Spinal cord (tissue), 10 donors: ENCODE data around the gene TBRG1. TPM values are rescaled to one million over a fixed set of nuclear protein-coding genes. Genes with fewer than 3 reads are reported as not detected.

Experiments
- DNase-seq, 6 donors: peaks; one replicate each; pipeline versions ENCODE4 v3.0.0 to v3.0.0-alpha.2; 2013 to 2015; ENCODE audit warnings: low spot score in 6 of 6, low read depth in 4 of 6
- H3K27ac ChIP-seq: one replicate; pipeline ENCODE4 v1.5.1; 2013; ENCODE audit warnings: low read depth, low read length, control low read depth
- H3K27me3 ChIP-seq: one replicate; pipeline ENCODE4 v1.6.1; 2013; ENCODE audit warnings: low read length; ENCODE audit not compliant: control insufficient read depth, insufficient read depth
- H3K36me3 ChIP-seq: one replicate; pipeline ENCODE4 v1.6.1; 2013; ENCODE audit warnings: low read length; ENCODE audit not compliant: control insufficient read depth, insufficient read depth
- H3K4me1 ChIP-seq: one replicate; pipeline ENCODE4 v1.6.1; 2013; ENCODE audit warnings: low read length; ENCODE audit not compliant: control insufficient read depth, insufficient read depth
- H3K4me3 ChIP-seq: one replicate; pipeline ENCODE4 v1.5.1; 2013; ENCODE audit warnings: low read depth, low read length, control low read depth
- H3K9me3 ChIP-seq: one replicate; pipeline ENCODE4 v1.6.1; 2013; ENCODE audit warnings: low read length; ENCODE audit not compliant: control insufficient read depth, insufficient read depth
- WGBS: methylation state at CpG from one replicate; pipeline ENCODE4 v1.1.5; 2013; ENCODE audit warnings: missing lambda C conversion rate; ENCODE audit not compliant: insufficient coverage; 5-methylcytosine and 5-hydroxymethylcytosine counted together
- polyA plus RNA-seq, 2 donors: library from polyadenylated mRNA; unstranded; fragments of 120-200 nt; gene quantifications; one replicate each; pipeline ENCODE4 v1.2.1, GENCODE V29; 2013; ENCODE audit not compliant: insufficient read length in 2 of 2
- total RNA-seq, 2 donors: library from RNA; depleted of rRNA in 1 of 2; stranded (reverse); fragments of 120-200 nt in 1 of 2; fragments of >200 nt in 1 of 2; gene quantifications; one replicate each; pipeline versions ENCODE4 v1.2.3 to v1.2.4, GENCODE V29; 2013 to 2014
- donor health status: healthy.

The TBRG1 gene
- total and polyA plus RNA-seq, 4 donors: 26.5 to 52.0 (median 43.5) TPM

- Histone ChIP-seq H3K9me3 (no peaks in the 10 kb centered on the region), H3K27ac (no peak overlapping the region), H3K4me1 (peaks cover 15% of the 10 kb centered on the region), H3K27me3 (no peaks in the 10 kb centered on the region), H3K4me3 (no peak overlapping the region), H3K36me3 (no peaks in the 10 kb centered on the region)
- DNase-seq: no peak
- 43% methylated on average over 3 of the region's 3 CpGs for WGBS
Observed at GRCh38 chr11:124670732-124671131, 48.1 kb downstream of the TBRG1 start.

GRCh38 chr11:124672536-124673215, 50.0 kb downstream of the TBRG1 start:
- 69% methylated on average over 4 of the region's 7 CpGs for WGBS
- no peaks in the 10 kb centered on the region for H3K9me3 ChIP-seq
- H3K4me1 ChIP-seq: peaks cover 15% of the 10 kb centered on the region
- no peak for DNase-seq
- H3K36me3 ChIP-seq: no peaks in the 10 kb centered on the region
- peak overlapping the region; percentile 76 for H3K27ac ChIP-seq
- peak overlapping the region; percentile 80 for H3K4me3 ChIP-seq
- H3K27me3 ChIP-seq: no peaks in the 10 kb centered on the region

- Histone ChIP-seq H3K27me3 (no peaks in the 10 kb centered on the region), H3K4me1 (peaks cover 15% of the 10 kb centered on the region), H3K9me3 (no peaks in the 10 kb centered on the region), H3K4me3 (peak within 1 kb of the TSS; percentile 80), H3K36me3 (no peaks in the 10 kb centered on the region), H3K27ac (peak within 1 kb of the TSS; percentile 76)
- WGBS: 0% methylated on average over 53 of the region's 58 CpGs
- DNase-seq: peak; percentile 86 to 97 (median 92)
Observed at GRCh38 chr11:124673333-124674167, 50.9 kb downstream of the TBRG1 start, which contains the start of the genes SIAE and SPA17. TSS of gene SIAE (minus strand) at chr11:124673739. CDS start at chr11:124673708, 31 bp downstream. TSS of gene SPA17 (plus strand) at chr11:124673904. CDS start at chr11:124675265, 1,361 bp downstream.

- Histone ChIP-seq H3K36me3 (no peaks in the 10 kb centered on the region), H3K9me3 (no peaks in the 10 kb centered on the region), H3K4me3 (peak overlapping the region; percentile 80), H3K27me3 (no peaks in the 10 kb centered on the region), H3K4me1 (peaks cover 15% of the 10 kb centered on the region), H3K27ac (peak overlapping the region; percentile 73)
- DNase-seq: no peak
- 13% methylated on average over 13 of the region's 18 CpGs for WGBS
Observed at GRCh38 chr11:124674168-124674517, 51.5 kb downstream of the TBRG1 start.

- H3K27me3 ChIP-seq: no peaks in the 10 kb centered on the region
- H3K4me1 ChIP-seq: peaks cover 15% of the 10 kb centered on the region
- no peak for DNase-seq
- no peaks in the 10 kb centered on the region for H3K36me3 ChIP-seq
- H3K9me3 ChIP-seq: no peaks in the 10 kb centered on the region
- H3K27ac ChIP-seq: no peak overlapping the region
- H3K4me3 ChIP-seq: peak overlapping the region; percentile 80
- WGBS: 100% methylated on average over 4 of the region's 5 CpGs
Observed at GRCh38 chr11:124674571-124674970, 51.9 kb downstream of the TBRG1 start.

- H3K9me3 ChIP-seq: no peaks in the 10 kb centered on the region
- no peak for DNase-seq
- no peaks in the 10 kb centered on the region for H3K27me3 ChIP-seq
- H3K27ac ChIP-seq: no peak overlapping the region
- no peak overlapping the region for H3K4me3 ChIP-seq
- H3K4me1 ChIP-seq: peaks cover 15% of the 10 kb centered on the region
- no CpG with 5 or more reads among the region's 2 CpGs for WGBS
- H3K36me3 ChIP-seq: no peaks in the 10 kb centered on the region
Observed at GRCh38 chr11:124676386-124676785, 53.7 kb downstream of the TBRG1 start.

GRCh38 chr11:124678416-124678815, 55.8 kb downstream of the TBRG1 start:
- no peak for DNase-seq
- WGBS: 69% methylated on average over 2 of the region's 5 CpGs

GRCh38 chr11:124681421-124681820, 58.8 kb downstream of the TBRG1 start:
- H3K4me1 ChIP-seq: no peaks in the 10 kb centered on the region
- H3K27me3 ChIP-seq: no peaks in the 10 kb centered on the region
- H3K4me3 ChIP-seq: no peak overlapping the region
- H3K36me3 ChIP-seq: no peaks in the 10 kb centered on the region
- H3K9me3 ChIP-seq: peaks cover 7% of the 10 kb centered on the region
- no peak for DNase-seq
- no CpG with 5 or more reads among the region's 2 CpGs for WGBS
- no peak overlapping the region for H3K27ac ChIP-seq

More at GRCh38 chr11:124678416-124678815, 55.8 kb downstream of the TBRG1 start:
- Histone ChIP-seq H3K27ac (no peak overlapping the region), H3K27me3 (no peaks in the 10 kb centered on the region), H3K4me1 (peaks cover 8% of the 10 kb centered on the region), H3K4me3 (no peak overlapping the region), H3K9me3 (peaks cover 7% of the 10 kb centered on the region), H3K36me3 (no peaks in the 10 kb centered on the region)

GRCh38 chr11:124682443-124682842, 59.8 kb downstream of the TBRG1 start:
- H3K36me3 ChIP-seq: no peaks in the 10 kb centered on the region
- H3K9me3 ChIP-seq: peaks cover 7% of the 10 kb centered on the region
- no peaks in the 10 kb centered on the region for H3K4me1 ChIP-seq
- DNase-seq: no peak
- no peak overlapping the region for H3K4me3 ChIP-seq
- no CpG with 5 or more reads among the region's 1 CpG for WGBS
- H3K27me3 ChIP-seq: no peaks in the 10 kb centered on the region
- no peak overlapping the region for H3K27ac ChIP-seq
